Activated naive CD4-positive, alpha-beta T cell treated with anti-CD3 and anti-CD28 coated beads, Interleukin-2, amount 50 U/mL, for 72 hours (primary cell): ENCODE results near the gene KCTD1. TPM values are rescaled to one million over a fixed set of nuclear protein-coding genes. Genes with fewer than 3 reads are reported as not detected.

Experiments used
- ATAC-seq, 2 donors: fragments of 150-1000 bp; cut with Tn5 transposase; 2 replicates each; pipeline ENCODE4 v1.10.0; 2021; ENCODE audit warnings: mild to moderate bottlenecking in 2 of 2, moderate library complexity in 2 of 2
- DNase-seq, 2 donors: peaks; one replicate each; pipeline ENCODE4 v3.0.0; 2021 to 2022; ENCODE audit warnings: low spot score in 2 of 2
- H3K27ac Mint-ChIP-seq, 2 donors: one replicate each; pipeline ENCODE4 v1.8.0; 2022; ENCODE audit warnings: mild to moderate bottlenecking in 2 of 2, mixed read lengths in 2 of 2
- H3K36me3 Mint-ChIP-seq, 2 donors: one replicate each; pipeline ENCODE4 v1.8.0; 2022; ENCODE audit warnings: mixed read lengths in 2 of 2
- H3K9me3 Mint-ChIP-seq, 2 donors: one replicate each; pipeline ENCODE4 v1.8.0; 2022; ENCODE audit warnings: mixed read lengths in 2 of 2
- total RNA-seq, 2 donors: library from RNA; stranded (reverse); gene quantifications; one replicate each; pipeline ENCODE4 v1.2.3, GENCODE V29; 2022

Gene KCTD1
- total RNA-seq, 2 donors from 2014 or later = 1.4 to 4.5 TPM

DNA sequence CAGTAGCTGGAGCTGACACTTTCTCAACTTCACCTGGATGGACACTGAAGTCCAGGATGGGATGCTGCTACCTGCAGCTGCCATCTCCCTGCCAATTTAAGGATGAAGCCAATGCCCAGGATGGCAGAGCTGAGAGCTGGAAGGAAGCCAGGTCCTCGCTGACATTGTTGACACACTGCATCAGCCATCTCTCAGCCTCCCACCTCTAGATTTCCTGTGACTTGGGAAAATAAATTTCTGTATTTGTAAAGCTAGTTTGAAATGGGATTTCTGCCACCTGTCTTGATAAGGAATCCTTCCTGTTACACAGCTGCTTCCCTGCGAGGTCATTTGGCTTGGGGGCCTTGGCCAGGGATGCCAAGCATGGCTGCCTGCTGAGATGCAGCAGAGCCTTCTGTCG, 43.5 kb downstream of the KCTD1 start:
- ATAC-seq (no peak), DNase-seq (no peak)
- Mint-ChIP-seq H3K9me3 (no peaks in the 10 kb centered on the region), H3K27ac (no peak overlapping the region), H3K36me3 (no peaks in the 10 kb centered on the region)

DNA sequence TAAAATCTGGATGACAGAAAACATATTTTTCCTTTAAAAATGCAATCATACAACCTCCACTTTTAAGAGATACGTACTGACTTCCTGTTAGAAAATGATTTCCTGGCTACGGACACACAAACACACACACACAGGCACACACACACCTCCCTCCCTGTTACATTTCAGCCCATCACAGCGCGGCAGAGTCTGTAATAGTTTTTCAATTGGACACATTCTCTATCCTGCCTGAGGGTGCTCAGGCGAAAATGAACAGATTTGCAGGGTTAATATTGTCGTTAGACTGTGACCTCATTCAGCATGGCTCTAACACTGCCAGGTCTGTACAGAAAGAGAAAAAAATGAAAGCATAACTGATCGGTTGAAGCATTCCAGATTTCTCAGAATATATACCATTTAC, 45.0 kb downstream of the KCTD1 start:
- DNase-seq (no peak), ATAC-seq (no peak)
- Mint-ChIP-seq H3K27ac (no peak overlapping the region), H3K9me3 (no peaks in the 10 kb centered on the region), H3K36me3 (no peaks in the 10 kb centered on the region)

DNA sequence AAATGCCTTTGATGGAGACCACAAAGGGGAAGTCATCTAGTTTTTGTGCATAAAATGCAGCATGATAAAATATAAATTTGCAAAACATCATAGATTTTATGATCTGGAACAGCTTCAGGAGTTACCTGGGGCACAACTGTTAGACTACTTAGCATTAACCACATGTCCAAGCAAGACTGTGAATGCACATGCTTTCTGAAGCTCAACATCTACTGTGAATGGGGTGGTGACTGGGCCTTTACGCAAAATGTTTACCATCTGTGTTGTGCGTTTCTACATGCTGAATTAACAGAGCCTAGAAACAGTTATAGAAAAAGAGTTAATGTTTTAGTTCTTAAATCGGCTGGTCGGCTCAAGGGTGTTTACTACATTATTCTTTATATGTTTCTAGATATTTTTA, 45.5 kb downstream of the KCTD1 start:
- DNase-seq (no peak), ATAC-seq (no peak)
- Mint-ChIP-seq H3K27ac (peak overlapping the region in 1 of 2 donors; percentile 53), H3K9me3 (no peaks in the 10 kb centered on the region), H3K36me3 (no peaks in the 10 kb centered on the region)

DNA sequence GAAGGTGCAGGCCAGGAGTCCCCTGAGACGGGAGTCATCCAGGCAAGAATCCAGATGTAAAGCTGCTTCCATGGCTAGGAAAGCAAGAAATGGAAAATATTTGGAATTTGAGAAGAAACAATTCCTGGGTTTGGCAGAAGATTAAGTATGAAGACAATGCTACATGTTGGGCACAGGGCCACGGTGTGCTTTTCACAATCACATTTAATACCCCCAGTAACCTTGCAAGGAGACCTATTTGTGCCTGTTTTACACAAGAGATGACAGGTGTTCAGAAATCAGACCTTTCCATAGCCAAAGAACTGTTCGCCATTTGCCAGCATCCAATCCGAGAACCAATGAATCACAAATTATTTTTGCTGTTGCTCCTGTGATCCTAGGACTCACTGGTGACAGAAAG, 50.5 kb downstream of the KCTD1 start:
- no peaks in the 10 kb centered on the region for H3K36me3 Mint-ChIP-seq
- DNase-seq (no peak), ATAC-seq (no peak)
- H3K9me3 Mint-ChIP-seq = no peaks in the 10 kb centered on the region
- no peak overlapping the region for H3K27ac Mint-ChIP-seq

DNA sequence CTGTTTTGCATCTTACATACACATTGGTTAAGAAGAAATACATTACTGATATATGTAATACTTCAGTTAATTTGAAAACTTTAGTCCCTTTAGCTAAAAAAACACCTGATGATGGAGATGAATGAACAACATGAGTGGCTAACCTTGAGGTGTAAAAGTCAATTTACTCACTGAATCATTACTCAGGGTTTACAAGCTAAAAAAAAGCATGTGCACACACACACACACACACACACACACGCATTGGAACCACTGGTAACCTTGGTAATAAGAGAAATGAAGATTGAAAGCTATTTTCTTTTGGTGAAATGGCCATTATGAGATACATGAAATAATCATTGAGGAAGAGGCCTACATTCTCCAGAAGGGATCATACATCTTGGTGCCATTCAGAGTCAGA, 51.8 kb downstream of the KCTD1 start:
- Mint-ChIP-seq H3K36me3 (no peaks in the 10 kb centered on the region), H3K27ac (no peak overlapping the region), H3K9me3 (no peaks in the 10 kb centered on the region)
- DNase-seq = no peak
- no peak for ATAC-seq

DNA sequence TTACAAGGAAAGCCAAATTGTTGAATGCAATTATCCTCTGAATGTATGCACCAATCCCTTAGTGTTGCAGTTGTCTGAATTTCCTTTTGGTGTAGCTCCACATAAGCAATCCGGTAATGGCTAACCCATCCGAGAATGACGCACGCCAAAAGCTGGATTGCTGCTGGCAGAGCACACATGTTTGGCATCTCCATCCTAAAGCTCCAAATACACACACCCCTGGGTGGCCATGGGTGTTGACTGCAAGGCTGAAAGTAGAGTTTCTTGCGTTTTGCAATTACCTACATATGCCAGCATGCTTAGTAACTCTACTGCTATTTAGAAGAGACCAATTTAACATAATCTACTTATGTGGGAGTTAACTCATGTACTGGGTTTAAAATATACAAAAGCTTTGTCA, 53.1 kb downstream of the KCTD1 start:
- ATAC-seq (no peak), DNase-seq (no peak)
- Mint-ChIP-seq H3K9me3 (no peaks in the 10 kb centered on the region), H3K36me3 (no peaks in the 10 kb centered on the region), H3K27ac (no peak overlapping the region)

DNA sequence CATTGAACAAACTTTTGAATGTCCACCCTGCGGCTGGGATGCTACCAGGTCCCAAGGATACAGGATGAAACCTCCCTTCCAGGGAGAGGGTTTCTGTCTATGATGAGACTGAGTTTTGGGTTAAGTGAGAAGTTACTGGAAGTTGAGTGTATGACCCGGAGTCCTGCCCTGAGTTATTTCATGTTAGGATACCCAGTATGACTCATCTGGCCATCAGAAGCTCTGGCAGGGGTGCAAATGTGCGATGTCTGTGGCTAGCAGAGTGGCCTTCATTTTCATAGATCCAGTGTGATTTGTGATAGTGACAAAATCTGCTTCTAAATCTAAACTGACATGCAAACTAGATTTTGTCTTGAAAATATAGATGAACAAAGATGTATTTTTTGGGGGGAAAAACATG, 55.3 kb downstream of the KCTD1 start:
- no peak for ATAC-seq
- no peaks in the 10 kb centered on the region for H3K9me3 Mint-ChIP-seq
- no peak for DNase-seq
- H3K36me3 Mint-ChIP-seq = no peaks in the 10 kb centered on the region
- no peak overlapping the region for H3K27ac Mint-ChIP-seq

DNA sequence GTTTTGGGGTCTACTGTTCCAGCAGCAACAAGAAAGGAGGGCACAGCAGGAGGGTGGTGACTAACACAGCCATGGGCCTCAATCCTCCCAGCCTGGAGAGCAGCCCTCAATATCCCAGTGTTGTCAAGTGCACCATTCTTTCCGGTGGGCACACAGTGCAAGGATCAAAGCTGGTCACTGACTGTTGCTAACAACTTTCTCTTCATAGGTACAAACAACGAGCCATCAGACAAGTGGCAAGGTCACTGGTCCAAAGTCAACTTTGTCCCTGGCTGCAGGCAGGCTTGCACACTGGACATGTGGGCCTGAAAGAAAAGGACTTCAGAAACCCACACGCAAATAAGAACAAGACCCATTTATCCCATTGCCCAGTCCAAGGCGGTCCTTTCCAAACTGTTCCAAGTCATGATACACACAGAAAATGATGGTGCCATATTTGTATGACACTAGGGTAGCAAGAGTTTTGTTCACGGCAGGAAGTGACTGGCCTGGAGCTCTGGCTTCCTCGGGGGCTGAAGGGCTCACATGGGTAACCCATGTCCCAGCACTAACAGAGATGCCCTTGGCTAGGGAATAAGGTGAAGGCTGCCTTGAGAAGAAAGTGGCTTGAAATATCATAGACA, 57.0 kb downstream of the KCTD1 start:
- DNase-seq = no peak
- H3K27ac Mint-ChIP-seq = no peak overlapping the region
- no peak for ATAC-seq
- H3K9me3 Mint-ChIP-seq = no peaks in the 10 kb centered on the region
- H3K36me3 Mint-ChIP-seq = no peaks in the 10 kb centered on the region

DNA sequence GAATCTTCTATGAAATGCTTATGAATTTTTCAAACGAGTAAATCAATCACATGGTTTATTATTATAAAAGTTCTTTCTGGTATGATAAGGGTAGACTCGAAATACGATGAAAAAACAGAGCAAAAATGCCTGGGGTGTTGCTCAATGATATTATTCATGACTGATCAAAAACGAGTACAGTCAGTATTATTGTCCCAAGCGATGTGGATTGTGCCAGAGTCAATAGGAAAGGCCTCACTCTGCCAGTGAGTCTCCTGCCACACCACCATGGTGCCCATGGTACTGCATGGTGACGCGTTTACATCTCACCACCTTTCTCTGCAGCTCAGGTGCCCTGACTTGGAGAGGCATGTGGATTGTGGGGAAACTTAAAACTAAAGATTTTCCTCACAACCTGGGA, 58.5 kb downstream of the KCTD1 start:
- ATAC-seq = no peak
- no peak for DNase-seq
- Mint-ChIP-seq H3K27ac (no peak overlapping the region), H3K36me3 (no peaks in the 10 kb centered on the region), H3K9me3 (no peaks in the 10 kb centered on the region)

DNA sequence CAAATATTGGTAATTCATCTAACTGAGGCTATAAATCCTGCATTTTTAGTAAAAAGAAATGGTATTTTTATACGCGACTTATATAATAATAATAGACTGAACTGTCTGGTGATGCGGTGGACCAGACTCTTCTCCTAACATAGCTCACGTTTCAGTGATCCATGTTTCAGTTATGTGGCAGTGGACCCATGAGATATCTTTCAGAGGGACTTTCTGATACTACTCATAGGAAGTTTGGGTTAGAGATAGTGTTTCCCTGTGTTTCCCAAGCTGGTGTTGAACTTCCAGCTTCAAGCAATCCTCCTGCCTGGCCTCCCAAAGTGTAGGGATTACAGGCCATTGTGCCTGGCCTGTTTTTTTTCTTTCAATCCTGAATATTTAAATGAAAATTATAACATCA, 59.2 kb downstream of the KCTD1 start:
- Mint-ChIP-seq H3K27ac (no peak overlapping the region), H3K9me3 (no peaks in the 10 kb centered on the region), H3K36me3 (no peaks in the 10 kb centered on the region)
- ATAC-seq = no peak
- no peak for DNase-seq

DNA sequence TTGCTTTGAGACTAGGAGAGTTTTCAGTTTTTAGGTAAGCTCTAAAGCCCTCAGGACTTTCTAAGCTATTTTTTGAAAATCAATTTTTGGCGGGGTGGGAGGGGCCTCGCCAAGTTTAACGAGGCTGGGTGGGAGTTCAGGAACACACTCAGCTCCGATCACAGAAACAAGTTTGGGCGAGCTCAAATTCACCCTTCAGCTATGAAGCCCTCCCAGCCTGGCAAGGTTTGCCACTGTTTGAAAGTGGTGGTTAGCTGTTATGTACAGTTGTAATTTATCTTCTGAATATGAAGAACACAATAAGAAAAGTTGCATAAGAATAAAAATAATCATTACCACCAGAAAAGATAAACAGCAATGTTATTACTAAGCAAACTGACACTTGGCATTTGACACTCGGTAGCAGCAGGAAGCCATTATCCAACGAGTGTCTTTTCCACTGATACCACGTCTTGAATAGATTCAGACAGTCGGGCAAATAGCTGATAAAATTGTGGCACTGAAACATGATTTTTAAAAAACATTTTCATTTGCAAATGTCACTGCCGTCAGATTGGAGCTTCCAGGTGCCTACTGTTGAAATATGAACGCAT, 59.8 kb downstream of the KCTD1 start:
- H3K9me3 Mint-ChIP-seq = no peaks in the 10 kb centered on the region
- H3K36me3 Mint-ChIP-seq = no peaks in the 10 kb centered on the region
- H3K27ac Mint-ChIP-seq = no peak overlapping the region
- ATAC-seq (no peak), DNase-seq (no peak)

DNA sequence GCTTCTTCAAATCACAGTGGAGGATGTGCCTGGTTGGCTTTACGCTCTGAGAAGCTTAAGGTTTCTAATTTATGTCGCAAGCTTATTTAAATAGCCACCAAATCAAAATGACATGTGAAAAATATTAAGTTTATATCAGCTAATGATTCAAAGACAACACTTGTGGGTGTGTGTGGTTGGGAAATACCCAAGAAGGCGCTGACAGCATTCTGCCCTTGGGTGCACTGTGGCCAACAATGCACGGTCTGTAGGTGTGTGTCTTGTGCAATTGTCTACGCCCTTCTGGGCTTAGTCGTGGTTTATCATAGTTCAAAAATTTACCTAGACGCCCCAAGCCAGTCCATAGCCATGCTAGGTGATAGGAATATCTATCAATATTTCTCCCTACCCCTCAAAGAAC, 60.9 kb downstream of the KCTD1 start:
- Mint-ChIP-seq H3K36me3 (no peaks in the 10 kb centered on the region), H3K9me3 (no peaks in the 10 kb centered on the region), H3K27ac (no peak overlapping the region)
- DNase-seq (no peak), ATAC-seq (peak in 1 of 2 donors; percentile 55)

DNA sequence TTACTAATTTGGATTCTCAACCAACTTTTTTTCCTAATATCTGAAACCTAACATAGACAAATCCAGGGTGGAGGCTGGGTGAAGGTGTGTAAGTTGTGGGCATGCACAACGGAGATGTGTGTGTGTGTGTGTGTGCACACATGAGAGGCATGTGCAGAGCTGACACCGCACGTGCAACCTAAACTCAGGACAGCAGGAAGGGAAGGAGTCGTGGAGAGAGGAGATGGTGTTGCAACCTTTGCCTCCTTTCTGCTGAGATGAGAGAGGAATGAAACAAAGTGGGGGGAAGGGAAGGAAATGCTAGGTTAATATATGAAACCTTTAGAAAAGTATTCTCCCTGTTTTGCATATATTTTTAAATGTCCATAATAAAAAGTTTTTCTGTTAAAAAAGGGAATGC, 64.7 kb downstream of the KCTD1 start:
- DNase-seq (no peak), ATAC-seq (no peak)
- Mint-ChIP-seq H3K9me3 (no peaks in the 10 kb centered on the region), H3K36me3 (no peaks in the 10 kb centered on the region), H3K27ac (no peak overlapping the region)

DNA sequence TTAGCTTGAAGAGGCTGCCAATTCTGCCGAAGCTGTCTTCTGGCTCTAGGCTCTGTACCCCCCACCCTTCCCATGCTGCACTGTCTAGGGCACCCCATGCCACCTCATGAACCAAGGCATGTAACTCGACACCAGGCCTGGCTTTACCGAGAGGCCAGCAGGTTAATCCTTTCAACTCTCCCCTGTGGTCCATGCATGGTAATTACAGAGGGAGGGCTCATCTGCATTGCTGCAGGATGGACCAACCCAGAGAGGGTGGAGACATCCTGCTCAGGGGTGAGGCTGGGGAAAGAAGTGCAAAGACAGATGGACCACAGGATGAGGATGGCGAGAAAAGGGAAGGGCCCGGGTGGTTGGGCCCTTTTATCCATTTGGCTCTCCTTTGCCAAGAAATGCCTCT, 65.8 kb downstream of the KCTD1 start:
- Mint-ChIP-seq H3K9me3 (no peaks in the 10 kb centered on the region), H3K27ac (no peak overlapping the region), H3K36me3 (no peaks in the 10 kb centered on the region)
- ATAC-seq (no peak), DNase-seq (no peak)

DNA sequence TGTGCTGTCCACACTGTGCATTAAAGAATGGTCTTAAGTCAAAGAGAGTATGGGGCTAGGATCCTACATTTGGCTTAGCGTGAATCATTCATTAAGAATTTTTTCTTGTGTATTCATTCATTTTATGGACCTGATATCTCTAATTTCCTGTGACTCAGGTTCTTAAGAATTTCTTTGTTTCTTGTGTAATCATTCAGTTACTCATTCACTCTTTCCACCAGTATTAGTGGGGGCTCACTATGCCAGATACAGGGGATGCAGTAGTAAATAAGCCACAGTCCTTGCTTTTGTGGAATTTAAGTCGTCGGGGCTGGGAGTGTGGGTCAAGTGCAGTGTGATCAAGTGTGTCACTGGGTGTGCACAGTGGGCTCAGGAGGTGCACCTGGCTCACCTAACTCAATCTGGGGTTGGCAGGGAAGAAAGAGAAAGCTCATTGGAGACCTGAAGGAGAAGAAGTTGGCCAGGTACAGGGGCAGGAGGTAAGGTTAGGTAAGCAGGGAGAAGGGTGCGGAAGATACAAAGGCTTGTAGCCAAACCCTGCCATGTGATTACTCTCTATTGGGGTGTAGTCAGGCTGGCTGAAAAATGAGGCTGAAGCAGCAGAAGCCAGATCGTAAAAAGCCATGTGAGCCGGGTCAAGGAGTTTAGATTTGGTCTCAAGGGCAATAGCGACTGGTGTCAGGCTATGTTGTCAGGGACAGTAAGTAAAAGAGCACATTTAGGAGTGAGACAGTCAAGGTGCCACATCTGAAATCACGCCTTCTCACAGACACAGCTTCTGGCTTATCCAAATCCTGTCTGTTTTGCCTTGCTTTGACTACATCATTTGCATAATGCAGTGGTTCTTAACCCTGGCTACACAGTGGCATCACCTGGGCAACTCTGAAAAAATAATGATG, 67.2 kb downstream of the KCTD1 start:
- DNase-seq (no peak), ATAC-seq (no peak)
- H3K36me3 Mint-ChIP-seq = no peaks in the 10 kb centered on the region
- no peaks in the 10 kb centered on the region for H3K9me3 Mint-ChIP-seq
- no peak overlapping the region for H3K27ac Mint-ChIP-seq

DNA sequence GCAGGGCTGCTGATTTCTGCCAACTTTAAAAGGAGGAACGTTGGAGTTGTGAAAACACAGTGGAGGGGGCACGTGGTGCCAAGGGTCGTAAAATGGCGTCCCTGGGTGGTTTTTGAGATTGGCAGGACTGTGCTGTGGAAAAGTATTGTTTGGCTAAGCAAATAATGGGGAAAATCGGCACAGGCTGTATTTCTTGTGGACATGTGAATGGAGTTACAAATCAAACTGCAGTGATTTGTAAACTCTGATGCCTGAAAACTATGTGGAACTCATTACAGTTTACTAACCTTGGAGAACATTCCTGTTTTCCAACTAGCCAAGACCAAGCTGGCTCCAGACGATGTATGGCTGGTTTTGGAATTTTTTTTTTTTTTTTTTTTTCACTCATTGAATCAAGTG, 68.7 kb downstream of the KCTD1 start:
- H3K36me3 Mint-ChIP-seq = no peaks in the 10 kb centered on the region
- DNase-seq = no peak

DNA sequence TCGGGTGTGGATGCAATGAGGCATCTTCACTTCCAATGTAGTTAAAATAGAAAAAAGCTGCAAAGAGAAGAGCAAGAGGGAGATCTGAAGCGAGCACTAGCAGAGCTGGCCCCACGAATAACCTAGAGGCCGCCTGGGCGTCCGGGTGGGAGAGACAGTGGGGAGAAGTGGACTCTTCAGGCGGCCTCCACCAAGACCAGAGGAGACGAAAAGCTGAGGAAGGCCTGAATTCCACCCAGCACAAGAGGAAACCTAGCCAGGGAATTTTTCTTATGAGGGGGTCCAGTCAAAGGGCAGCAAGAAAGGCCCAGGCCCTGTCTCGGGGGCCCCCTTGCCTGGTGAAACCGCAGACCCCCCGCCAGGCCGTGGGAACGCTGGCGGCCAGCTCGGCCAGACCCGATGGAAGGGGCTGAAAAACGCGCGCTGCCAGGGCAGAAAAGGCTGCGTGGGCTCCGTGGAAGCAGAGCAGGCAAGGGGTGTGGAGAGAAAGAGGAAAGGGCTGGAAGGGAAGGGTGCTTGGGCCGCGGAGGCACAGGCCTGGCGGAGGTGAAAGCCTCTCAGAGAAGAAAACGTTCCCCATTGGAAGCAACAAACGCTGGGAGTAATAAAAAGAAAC, 69.2 kb downstream of the KCTD1 start:
- H3K9me3 Mint-ChIP-seq = no peaks in the 10 kb centered on the region
- DNase-seq (no peak), ATAC-seq (no peak)
- peak overlapping the region in 1 of 2 donors; percentile 4 for H3K27ac Mint-ChIP-seq
- H3K36me3 Mint-ChIP-seq = no peaks in the 10 kb centered on the region

More for the DNA sequence above, 68.7 kb downstream of the KCTD1 start:
- ATAC-seq = no peak
- no peaks in the 10 kb centered on the region for H3K9me3 Mint-ChIP-seq
- peak overlapping the region in 1 of 2 donors; percentile 4 for H3K27ac Mint-ChIP-seq
